ENCODE results near the gene GLYAT. TPM values are rescaled to one million over a fixed set of nuclear protein-coding genes. Genes with fewer than 3 reads are reported as not detected.

The GLYAT gene
- total RNA-seq, 1 experiment from 2014 or later, result not detected

DNA sequence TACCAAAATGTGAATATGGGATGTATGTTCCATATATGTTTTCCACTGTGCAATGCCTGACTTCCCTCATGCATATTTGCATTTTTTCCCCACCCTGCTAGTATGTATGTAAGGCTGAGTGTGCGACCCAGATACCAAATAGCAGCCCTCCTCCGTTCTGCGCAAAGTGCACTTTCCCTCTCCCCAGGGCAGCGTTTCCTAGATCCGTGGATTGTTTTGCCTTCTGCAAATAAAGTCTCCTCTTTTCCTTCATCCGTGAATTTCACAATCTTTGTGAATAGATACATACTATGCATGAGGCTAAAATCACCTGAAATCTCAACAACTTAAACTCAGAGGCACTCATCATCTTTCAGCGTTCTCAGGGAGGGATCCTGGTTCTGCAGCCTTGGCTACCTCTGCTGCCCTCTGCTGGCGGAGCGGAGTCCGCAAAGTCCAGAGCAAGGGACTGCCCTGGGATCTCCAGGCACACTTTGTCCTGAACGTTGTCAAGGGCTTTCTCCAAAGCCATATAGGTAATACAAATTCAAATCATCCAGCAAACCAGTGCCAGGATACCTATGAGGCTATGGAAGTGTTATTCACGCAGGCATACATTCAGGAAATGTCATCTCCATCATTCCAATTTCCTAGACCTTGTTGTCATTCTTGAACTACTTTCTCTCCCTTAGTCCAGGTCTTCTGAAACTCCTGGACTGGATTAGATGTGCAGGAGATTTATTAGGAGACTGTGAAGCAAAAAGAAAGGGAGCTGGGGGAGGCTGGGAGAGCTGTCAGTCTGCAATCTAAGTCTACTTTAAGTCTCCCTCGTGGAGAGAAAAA lies 56.2 kb downstream of the GLYAT start:
- TF ChIP-seq, protein P1, sequence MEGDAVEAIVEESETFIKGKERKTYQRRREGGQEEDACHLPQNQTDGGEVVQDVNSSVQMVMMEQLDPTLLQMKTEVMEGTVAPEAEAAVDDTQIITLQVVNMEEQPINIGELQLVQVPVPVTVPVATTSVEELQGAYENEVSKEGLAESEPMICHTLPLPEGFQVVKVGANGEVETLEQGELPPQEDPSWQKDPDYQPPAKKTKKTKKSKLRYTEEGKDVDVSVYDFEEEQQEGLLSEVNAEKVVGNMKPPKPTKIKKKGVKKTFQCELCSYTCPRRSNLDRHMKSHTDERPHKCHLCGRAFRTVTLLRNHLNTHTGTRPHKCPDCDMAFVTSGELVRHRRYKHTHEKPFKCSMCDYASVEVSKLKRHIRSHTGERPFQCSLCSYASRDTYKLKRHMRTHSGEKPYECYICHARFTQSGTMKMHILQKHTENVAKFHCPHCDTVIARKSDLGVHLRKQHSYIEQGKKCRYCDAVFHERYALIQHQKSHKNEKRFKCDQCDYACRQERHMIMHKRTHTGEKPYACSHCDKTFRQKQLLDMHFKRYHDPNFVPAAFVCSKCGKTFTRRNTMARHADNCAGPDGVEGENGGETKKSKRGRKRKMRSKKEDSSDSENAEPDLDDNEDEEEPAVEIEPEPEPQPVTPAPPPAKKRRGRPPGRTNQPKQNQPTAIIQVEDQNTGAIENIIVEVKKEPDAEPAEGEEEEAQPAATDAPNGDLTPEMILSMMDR (IDR thresholded peaks at IDR 0.05; ENCODE audit: insufficient read depth in 1 of 2, low read depth in 1 of 2, low read length in 1 of 2, severe bottlenecking in 1 of 2, unreplicated experiment in 1 of 2), result peak; percentile 92 to 98
- ChIA-PET POLR2A (no interaction called here), CTCF (interaction anchor here (0.8 to 1.5 kb wide), 3 partner anchors 16 to 225 kb away, joined by 3 to 4 read pairs (median 3); no protein-coding TSS in a partner anchor)
- DNase-seq, result peak; percentile 78 to 85
- Mint-ChIP-seq H3K9me3 (ENCODE audit: unreplicated experiment) (no peaks in the 10 kb centered on the region), H3K4me3 (ENCODE audit: unreplicated experiment) (no peak overlapping the region), H3K27ac (ENCODE audit: unreplicated experiment) (no peak overlapping the region), H3K4me1 (ENCODE audit: low read depth, unreplicated experiment) (no peaks in the 10 kb centered on the region), H3K27me3 (ENCODE audit: insufficient read depth, unreplicated experiment) (no peaks in the 10 kb centered on the region), H3K36me3 (ENCODE audit: insufficient read depth, unreplicated experiment) (no peaks in the 10 kb centered on the region)
- BruUV-seq (replicated peaks), result no TSS peak
- H3K4me1 ChIP-seq, result no peaks in the 10 kb centered on the region
- no peaks in the 10 kb centered on the region for H3K9me3 ChIP-seq
- H3K4me3 ChIP-seq (ENCODE audit: low read depth, low read length), result no peak overlapping the region
- no peaks in the 10 kb centered on the region for H3K36me3 ChIP-seq (ENCODE audit: control insufficient read depth, insufficient read depth, low read length)
- intact Hi-C loops (cut with micrococcal nuclease; ENCODE audit: unreplicated experiment), result loop anchor here (1.0 kb wide), 5 partner anchors 21 to 383 kb away; no protein-coding TSS in a partner anchor
- no peaks in the 10 kb centered on the region for H3K27me3 ChIP-seq (replicated peaks; ENCODE audit: control insufficient read depth, insufficient read depth, low read length)

DNA sequence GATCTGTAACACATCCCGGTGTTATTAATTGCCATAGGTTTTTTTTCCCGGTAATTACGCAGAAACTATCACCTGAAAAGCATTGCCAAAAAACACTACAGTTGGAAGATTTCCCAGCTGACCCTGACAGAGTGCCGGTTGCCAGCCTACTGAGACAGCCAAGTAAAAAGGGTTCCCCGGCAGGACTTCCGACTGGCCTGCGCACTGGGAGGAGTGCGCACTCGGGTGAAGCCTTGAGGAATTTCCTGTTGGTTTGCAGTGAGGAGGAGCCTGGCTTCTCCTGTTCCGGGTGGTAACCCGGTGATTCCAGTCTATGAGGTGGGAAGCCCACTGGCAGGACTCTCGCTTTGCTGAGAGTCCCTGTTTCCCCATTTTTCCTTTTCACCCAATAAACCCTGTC lies 57.1 kb downstream of the GLYAT start:
- POLR2A ChIA-PET, result no interaction called here
- BruUV-seq (replicated peaks), result no TSS peak
- H3K36me3 ChIP-seq (ENCODE audit: control insufficient read depth, insufficient read depth, low read length), result no peaks in the 10 kb centered on the region
- Mint-ChIP-seq H3K36me3 (ENCODE audit: insufficient read depth, unreplicated experiment) (no peaks in the 10 kb centered on the region), H3K27ac (ENCODE audit: unreplicated experiment) (no peak overlapping the region), H3K4me1 (ENCODE audit: low read depth, unreplicated experiment) (no peaks in the 10 kb centered on the region), H3K27me3 (ENCODE audit: insufficient read depth, unreplicated experiment) (no peaks in the 10 kb centered on the region), H3K4me3 (ENCODE audit: unreplicated experiment) (no peak overlapping the region), H3K9me3 (ENCODE audit: unreplicated experiment) (no peaks in the 10 kb centered on the region)
- intact Hi-C loops (cut with micrococcal nuclease; ENCODE audit: unreplicated experiment), result loop anchor here (1.0 kb wide), 5 partner anchors 20 to 384 kb away; no protein-coding TSS in a partner anchor
- H3K27me3 ChIP-seq (replicated peaks; ENCODE audit: control insufficient read depth, insufficient read depth, low read length), result no peaks in the 10 kb centered on the region
- H3K4me3 ChIP-seq (ENCODE audit: low read depth, low read length), result no peak overlapping the region
- H3K4me1 ChIP-seq, result no peaks in the 10 kb centered on the region
- TF ChIP-seq, protein P1 (IDR thresholded peaks at IDR 0.05; ENCODE audit: insufficient read depth in 1 of 2, low read depth in 1 of 2, low read length in 1 of 2, severe bottlenecking in 1 of 2, unreplicated experiment in 1 of 2), result no peak
- CTCF ChIA-PET, result interaction anchor here (1.0 kb wide), 1 partner anchor 15 kb away, joined by 3 read pairs; no protein-coding TSS in a partner anchor
- DNase-seq, result no peak
- H3K9me3 ChIP-seq, result no peaks in the 10 kb centered on the region

DNA sequence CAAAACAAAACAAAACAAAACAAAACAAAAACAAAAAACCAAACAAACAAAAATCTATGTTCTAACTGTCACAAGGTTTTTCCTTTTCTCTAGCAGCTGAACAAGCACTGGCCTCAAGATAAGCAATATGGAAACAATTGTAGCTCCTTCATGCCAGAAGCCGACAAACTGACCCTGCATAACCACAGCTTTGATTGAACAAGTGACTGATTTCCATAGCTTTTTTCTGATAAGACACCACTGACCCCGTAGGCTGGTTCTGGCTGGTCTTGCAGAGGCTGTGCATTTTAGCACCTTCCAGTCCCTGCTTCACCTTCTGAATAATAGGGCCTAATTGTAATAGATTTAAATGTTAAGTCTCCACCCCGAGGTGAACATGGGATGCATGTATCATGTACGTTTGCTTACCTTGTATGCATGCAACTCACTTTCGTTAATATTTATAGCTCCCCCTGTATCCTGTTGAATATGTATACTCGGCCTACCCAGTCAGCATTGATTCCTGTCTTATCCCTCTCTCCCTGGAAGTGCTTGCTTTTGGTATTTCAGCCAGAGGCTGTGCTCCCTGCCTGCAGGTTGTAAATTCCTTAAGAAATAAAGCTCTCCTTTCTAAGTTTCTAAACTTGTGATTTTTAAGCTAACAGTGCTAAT lies 59.6 kb downstream of the GLYAT start:
- Histone ChIP-seq H3K4me1 (no peaks in the 10 kb centered on the region), H3K27me3 (replicated peaks; ENCODE audit: control insufficient read depth, insufficient read depth, low read length) (no peaks in the 10 kb centered on the region), H3K36me3 (ENCODE audit: control insufficient read depth, insufficient read depth, low read length) (no peaks in the 10 kb centered on the region), H3K9me3 (no peaks in the 10 kb centered on the region), H3K4me3 (ENCODE audit: low read depth, low read length) (no peak overlapping the region)
- no peaks in the 10 kb centered on the region for H3K9me3 Mint-ChIP-seq (ENCODE audit: unreplicated experiment)
- no peaks in the 10 kb centered on the region for H3K27me3 Mint-ChIP-seq (ENCODE audit: insufficient read depth, unreplicated experiment)
- no peak overlapping the region for H3K4me3 Mint-ChIP-seq (ENCODE audit: unreplicated experiment)
- CTCF ChIA-PET, result interaction anchor here (1.2 kb wide), 1 partner anchor 229 kb away, joined by 3 read pairs; no protein-coding TSS in a partner anchor
- POLR2A ChIA-PET, result no interaction called here
- no TSS peak for BruUV-seq (replicated peaks)
- intact Hi-C loops (cut with micrococcal nuclease; ENCODE audit: unreplicated experiment), result no loop called here
- H3K27ac Mint-ChIP-seq (ENCODE audit: unreplicated experiment), result no peak overlapping the region
- H3K36me3 Mint-ChIP-seq (ENCODE audit: insufficient read depth, unreplicated experiment), result no peaks in the 10 kb centered on the region
- TF ChIP-seq, protein P1 (IDR thresholded peaks at IDR 0.05; ENCODE audit: insufficient read depth in 1 of 2, low read depth in 1 of 2, low read length in 1 of 2, severe bottlenecking in 1 of 2, unreplicated experiment in 1 of 2), result no peak
- DNase-seq, result no peak
- no peaks in the 10 kb centered on the region for H3K4me1 Mint-ChIP-seq (ENCODE audit: low read depth, unreplicated experiment)
